Astrocyte of the cerebellum (primary cell): ENCODE data around the gene ZCCHC17.

Experiments used
- DNase-seq: peaks from one replicate; pipeline ENCODE4 v3.0.0-alpha.2; 2011; ENCODE audit warnings: low read depth
- H3K4me3 ChIP-seq: 2 replicates; pipeline ENCODE4 v1.5.1; 2011; ENCODE audit warnings: mild to moderate bottlenecking, low read depth, low read length, moderate library complexity
- CTCF ChIP-seq: IDR thresholded peaks from 2 replicates; pipeline ENCODE4 v1.5.1; 2012; ENCODE audit warnings: low read length, low read depth, moderate library complexity, mild to moderate bottlenecking; ENCODE audit errors: missing control alignments
- in situ Hi-C: cut with HindIII; loops from 2 replicates; pipeline ENCODE4 v1.10.0; 2017; ENCODE audit warnings: low sequenced_read_pairs

Gene ZCCHC17

GRCh38 chr1:31407029-31407626, 110.3 kb downstream of the ZCCHC17 start:
- TF ChIP-seq CTCF, result no peak
- H3K4me3 ChIP-seq, result no peak overlapping the region
- no peak for DNase-seq
- in situ Hi-C loops, result no loop called here

- DNase-seq, result no peak
- in situ Hi-C loops, result no loop called here
- no peak for TF ChIP-seq CTCF
- no peak overlapping the region for H3K4me3 ChIP-seq
These were observed 112.0 kb downstream of the ZCCHC17 start for GRCh38 chr1:31408788-31409318.

GRCh38 chr1:31409946-31410858, 113.4 kb downstream of the ZCCHC17 start:
- no peak for DNase-seq
- in situ Hi-C loops, result no loop called here
- H3K4me3 ChIP-seq, result no peak overlapping the region
- TF ChIP-seq CTCF, result no peak

GRCh38 chr1:31410871-31411270, 114.0 kb downstream of the ZCCHC17 start:
- TF ChIP-seq CTCF, result no peak
- DNase-seq, result no peak
- H3K4me3 ChIP-seq, result no peak overlapping the region
- in situ Hi-C loops, result no loop called here

GRCh38 chr1:31412205-31412604, 115.4 kb downstream of the ZCCHC17 start:
- H3K4me3 ChIP-seq, result no peak overlapping the region
- no peak for DNase-seq
- TF ChIP-seq CTCF, result no peak
- in situ Hi-C loops, result no loop called here

GRCh38 chr1:31412732-31413404, 116.0 kb downstream of the ZCCHC17 start, which contains the start of gene SERINC2:
TSS of gene SERINC2 (plus strand) at chr1:31413213. CDS start at chr1:31413266, 53 bp downstream.
- in situ Hi-C loops, result no loop called here
- H3K4me3 ChIP-seq, result peak within 1 kb of the TSS; percentile 47
- no peak for DNase-seq
- TF ChIP-seq CTCF, result no peak
